Lower leg skin (tissue), 3 donors: ENCODE results near the gene SLC9A9.

Experiments
- CTCF ChIP-seq, 3 donors: fragments of 450-650 bp; IDR thresholded peaks; one replicate each; pipeline ENCODE4 v1.5.1; 2016; ENCODE audit warnings: antibody characterized with exemption in 3 of 3, mild to moderate bottlenecking in 3 of 3, moderate library complexity in 2 of 3
- POLR2A ChIP-seq, 2 donors: fragments of 450-650 bp; IDR thresholded peaks; one replicate each; pipeline ENCODE4 v1.6.1; 2016 to 2017; ENCODE audit warnings: antibody characterized with exemption in 2 of 2, mild to moderate bottlenecking in 1 of 2, moderate library complexity in 1 of 2

GRCh38 chr3:143217283-143217682, 631.0 kb downstream of the SLC9A9 start:
- TF ChIP-seq CTCF (IDR thresholded peaks at IDR 0.05) (no peak), POLR2A (IDR thresholded peaks at IDR 0.05) (no peak)
